ENCODE data around the gene CFAP99.
"Not testable (repeated sequence)": the region's sequence is repeated elsewhere in the genome, so short reads cannot be mapped to it uniquely, and the experiment has no call there.

CFAP99 gene

DNA sequence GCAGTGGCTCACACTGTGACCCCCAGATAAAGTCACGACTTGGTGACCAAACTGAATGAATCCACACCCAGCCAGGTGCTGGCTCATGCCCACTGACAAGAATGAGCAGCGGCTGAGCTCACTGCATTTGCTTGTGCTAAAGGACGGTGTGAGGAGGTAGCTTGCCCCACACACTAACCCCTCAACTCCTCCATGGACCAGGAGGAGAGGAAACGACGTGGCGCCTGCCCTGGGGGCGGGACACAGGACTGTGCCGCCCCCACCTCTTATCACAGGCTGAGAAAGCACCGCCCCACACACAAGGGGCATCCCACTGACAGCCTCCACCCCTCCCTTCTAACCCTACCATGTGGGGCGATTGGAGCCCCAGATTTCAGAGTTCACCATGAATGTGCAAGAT is 43.3 kb upstream of the CFAP99 start:
- Histone ChIP-seq H3K4me3 (no peak overlapping the region), H3K27me3 (no peaks in the 10 kb centered on the region), H3K4me1 (no peaks in the 10 kb centered on the region), H3K9me3 (no peaks in the 10 kb centered on the region), H3K27ac (no peak overlapping the region), H3K36me3 (no peaks in the 10 kb centered on the region)
- no peak for DNase-seq
- intact Hi-C loops (cut with DNase I; ENCODE audit: low total_unique reads), result no loop called here
- TF ChIP-seq, protein P1, sequence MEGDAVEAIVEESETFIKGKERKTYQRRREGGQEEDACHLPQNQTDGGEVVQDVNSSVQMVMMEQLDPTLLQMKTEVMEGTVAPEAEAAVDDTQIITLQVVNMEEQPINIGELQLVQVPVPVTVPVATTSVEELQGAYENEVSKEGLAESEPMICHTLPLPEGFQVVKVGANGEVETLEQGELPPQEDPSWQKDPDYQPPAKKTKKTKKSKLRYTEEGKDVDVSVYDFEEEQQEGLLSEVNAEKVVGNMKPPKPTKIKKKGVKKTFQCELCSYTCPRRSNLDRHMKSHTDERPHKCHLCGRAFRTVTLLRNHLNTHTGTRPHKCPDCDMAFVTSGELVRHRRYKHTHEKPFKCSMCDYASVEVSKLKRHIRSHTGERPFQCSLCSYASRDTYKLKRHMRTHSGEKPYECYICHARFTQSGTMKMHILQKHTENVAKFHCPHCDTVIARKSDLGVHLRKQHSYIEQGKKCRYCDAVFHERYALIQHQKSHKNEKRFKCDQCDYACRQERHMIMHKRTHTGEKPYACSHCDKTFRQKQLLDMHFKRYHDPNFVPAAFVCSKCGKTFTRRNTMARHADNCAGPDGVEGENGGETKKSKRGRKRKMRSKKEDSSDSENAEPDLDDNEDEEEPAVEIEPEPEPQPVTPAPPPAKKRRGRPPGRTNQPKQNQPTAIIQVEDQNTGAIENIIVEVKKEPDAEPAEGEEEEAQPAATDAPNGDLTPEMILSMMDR (IDR thresholded peaks at IDR 0.05), result no peak

- Histone ChIP-seq H3K4me1 (no peaks in the 10 kb centered on the region), H3K4me3 (no peak overlapping the region), H3K27ac (no peak overlapping the region), H3K9me3 (no peaks in the 10 kb centered on the region), H3K36me3 (no peaks in the 10 kb centered on the region), H3K27me3 (no peaks in the 10 kb centered on the region)
- DNase-seq, result no peak
- intact Hi-C loops (cut with DNase I; ENCODE audit: low total_unique reads), result no loop called here
- TF ChIP-seq, protein P1 (IDR thresholded peaks at IDR 0.05), result no peak
Measured at GRCh38 chr4:2377241-2377640, 41.5 kb upstream of the CFAP99 start.

GRCh38 chr4:2378401-2378800 is 40.4 kb upstream of the CFAP99 start:
- intact Hi-C loops (cut with DNase I; ENCODE audit: low total_unique reads), result no loop called here
- Histone ChIP-seq H3K27ac (no peak overlapping the region), H3K36me3 (no peaks in the 10 kb centered on the region), H3K9me3 (no peaks in the 10 kb centered on the region), H3K27me3 (no peaks in the 10 kb centered on the region), H3K4me3 (no peak overlapping the region), H3K4me1 (no peaks in the 10 kb centered on the region)
- no peak for DNase-seq
- TF ChIP-seq, protein P1 (IDR thresholded peaks at IDR 0.05), result no peak

DNA sequence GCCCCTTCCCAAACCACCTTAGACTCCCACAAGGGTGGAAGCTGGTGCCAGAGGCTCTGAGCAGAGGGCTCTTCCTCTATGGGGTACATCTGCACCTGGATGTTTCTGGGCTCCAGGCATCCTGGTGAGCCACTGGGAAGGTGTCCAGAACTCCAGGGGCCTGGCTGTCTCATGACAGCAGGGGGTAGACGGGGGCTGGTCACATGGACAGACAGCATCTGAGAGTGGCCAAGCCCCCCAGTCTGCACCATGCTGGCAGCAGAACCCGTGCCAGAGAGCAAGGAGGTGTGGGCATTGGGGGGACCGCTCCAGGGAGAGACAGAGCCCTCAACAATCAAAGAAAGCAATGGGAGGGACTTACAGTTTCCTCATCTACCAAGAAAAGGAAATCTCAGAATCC is 39.9 kb upstream of the CFAP99 start:
- no peak overlapping the region for H3K4me3 ChIP-seq
- no peak for DNase-seq
- TF ChIP-seq, protein P1 (IDR thresholded peaks at IDR 0.05), result no peak
- H3K9me3 ChIP-seq, result no peaks in the 10 kb centered on the region
- no peak overlapping the region for H3K27ac ChIP-seq
- H3K27me3 ChIP-seq, result no peaks in the 10 kb centered on the region
- intact Hi-C loops (cut with DNase I; ENCODE audit: low total_unique reads), result no loop called here
- H3K36me3 ChIP-seq, result no peaks in the 10 kb centered on the region
- H3K4me1 ChIP-seq, result no peaks in the 10 kb centered on the region

DNA sequence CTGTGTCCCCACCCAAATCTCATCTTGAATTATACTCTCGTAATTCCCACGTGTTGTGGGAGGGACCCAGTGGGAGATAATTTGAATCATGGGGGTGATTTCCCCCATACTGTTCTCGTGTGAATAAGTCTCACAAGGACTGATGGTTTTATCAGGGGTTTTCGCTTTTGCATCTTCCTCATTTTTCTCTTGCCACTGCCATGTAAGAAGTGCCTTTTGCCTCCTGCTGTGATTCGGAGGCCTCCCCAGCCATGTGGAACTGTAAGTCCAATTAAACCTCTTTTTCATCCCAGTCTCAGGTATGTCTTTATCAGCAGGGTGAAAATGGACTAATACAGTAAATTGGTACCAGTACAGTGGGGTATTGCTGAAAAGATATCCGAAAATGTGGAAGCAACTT is 38.2 kb upstream of the CFAP99 start:
- H3K9me3 ChIP-seq; H3K4me3 ChIP-seq; intact Hi-C loops (cut with DNase I; ENCODE audit: low total_unique reads); H3K27me3 ChIP-seq; H3K27ac ChIP-seq; DNase-seq; H3K36me3 ChIP-seq; H3K4me1 ChIP-seq: not testable (repeated sequence)

- H3K4me3 ChIP-seq; DNase-seq; H3K27me3 ChIP-seq; H3K36me3 ChIP-seq; H3K27ac ChIP-seq; H3K9me3 ChIP-seq; intact Hi-C loops (cut with DNase I; ENCODE audit: low total_unique reads); H3K4me1 ChIP-seq: not testable (repeated sequence)
Measured at GRCh38 chr4:2382769-2383202, 36.0 kb upstream of the CFAP99 start.

DNA sequence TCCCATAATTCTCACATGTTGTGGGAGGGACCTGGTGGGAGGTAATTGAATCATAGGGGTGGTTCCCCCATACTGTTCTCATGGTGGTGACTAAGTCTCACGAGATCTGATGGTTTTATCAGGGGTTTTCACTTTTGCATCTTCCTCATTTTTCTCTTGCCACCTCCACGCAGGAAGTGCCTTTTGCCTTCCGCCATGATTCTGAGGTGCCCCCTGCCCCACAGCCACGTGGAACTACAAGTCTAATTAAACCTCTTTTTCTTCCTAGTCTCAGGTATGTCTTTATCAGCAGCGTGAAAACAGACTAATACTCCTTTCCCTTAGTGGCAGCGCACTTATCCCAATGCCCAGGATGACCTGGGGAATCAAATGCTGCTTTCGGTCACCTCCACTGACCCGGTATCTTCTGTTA is 35.5 kb upstream of the CFAP99 start:
- intact Hi-C loops (cut with DNase I; ENCODE audit: low total_unique reads); H3K4me1 ChIP-seq; H3K9me3 ChIP-seq; H3K36me3 ChIP-seq; H3K27me3 ChIP-seq; DNase-seq; H3K4me3 ChIP-seq; H3K27ac ChIP-seq: not testable (repeated sequence)
